Skin epidermis (tissue), 12 donors: ENCODE data around the gene CFAP100.

Experiments used
- H3K27ac ChIP-seq, 21 experiments: fragments of 200-600 bp; sonication (generic) in 11 of 21; one replicate each; pipeline ENCODE4 v1.5.0; 2020; ENCODE audit warnings: mild to moderate bottlenecking in 3 of 21, inconsistent platforms in 2 of 21, moderate library complexity in 2 of 21
- H3K4me3 ChIP-seq, 7 experiments: fragments of 200-600 bp; sonication (generic) in 2 of 7; one replicate each; pipeline ENCODE4 v1.5.0; 2020; ENCODE audit warnings: inconsistent platforms in 2 of 7, mild to moderate bottlenecking in 2 of 7, moderate library complexity in 1 of 7

CFAP100 gene

GRCh38 chr3:126397610-126398422 is 3.1 kb downstream of the CFAP100 start:
- H3K4me3 ChIP-seq = no peak overlapping the region
- no peak overlapping the region for H3K27ac ChIP-seq

GRCh38 chr3:126398423-126399350 is 4.0 kb downstream of the CFAP100 start:
- H3K27ac ChIP-seq = no peak overlapping the region
- H3K4me3 ChIP-seq = no peak overlapping the region

DNA sequence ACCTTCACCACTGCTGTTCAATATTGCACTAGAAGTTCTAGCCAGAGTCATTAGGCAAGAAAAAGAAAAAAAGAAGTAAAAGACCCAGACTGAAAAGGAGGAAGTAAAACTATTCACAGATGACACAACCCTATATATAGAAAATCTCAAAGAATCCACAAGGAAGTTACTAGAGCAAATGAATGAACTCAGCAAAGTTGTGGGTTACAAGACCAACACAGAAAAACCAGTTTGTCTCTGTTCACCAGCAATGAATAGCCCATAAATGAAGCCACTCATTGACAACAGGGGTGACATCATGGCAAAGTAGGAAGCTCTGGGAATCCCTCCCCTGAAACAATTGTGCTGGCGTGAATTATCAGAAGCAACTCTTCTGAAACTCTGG is 4.6 kb downstream of the CFAP100 start:
- Histone ChIP-seq H3K27ac (no peak overlapping the region), H3K4me3 (no peak overlapping the region)

DNA sequence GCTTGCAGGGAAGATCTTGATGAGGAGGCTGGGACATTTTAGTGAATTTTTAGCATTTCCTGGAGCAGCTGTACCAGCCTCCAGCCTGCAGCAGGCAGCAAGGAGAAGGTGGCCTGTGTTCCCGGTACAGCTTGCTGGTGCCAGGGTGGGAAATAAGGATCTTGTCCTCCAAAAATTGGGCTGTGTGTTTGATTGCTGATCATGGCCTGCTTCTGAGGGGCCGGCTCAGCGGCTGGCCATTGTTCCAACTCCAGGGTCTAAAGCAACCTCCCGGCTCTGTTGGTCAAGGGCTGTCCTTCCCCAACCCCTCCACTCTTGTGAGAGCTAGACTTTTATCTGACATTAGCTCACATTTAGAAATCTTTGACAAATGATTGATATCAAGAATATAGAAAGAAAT is 5.0 kb downstream of the CFAP100 start:
- no peak overlapping the region for H3K27ac ChIP-seq
- no peak overlapping the region for H3K4me3 ChIP-seq

DNA sequence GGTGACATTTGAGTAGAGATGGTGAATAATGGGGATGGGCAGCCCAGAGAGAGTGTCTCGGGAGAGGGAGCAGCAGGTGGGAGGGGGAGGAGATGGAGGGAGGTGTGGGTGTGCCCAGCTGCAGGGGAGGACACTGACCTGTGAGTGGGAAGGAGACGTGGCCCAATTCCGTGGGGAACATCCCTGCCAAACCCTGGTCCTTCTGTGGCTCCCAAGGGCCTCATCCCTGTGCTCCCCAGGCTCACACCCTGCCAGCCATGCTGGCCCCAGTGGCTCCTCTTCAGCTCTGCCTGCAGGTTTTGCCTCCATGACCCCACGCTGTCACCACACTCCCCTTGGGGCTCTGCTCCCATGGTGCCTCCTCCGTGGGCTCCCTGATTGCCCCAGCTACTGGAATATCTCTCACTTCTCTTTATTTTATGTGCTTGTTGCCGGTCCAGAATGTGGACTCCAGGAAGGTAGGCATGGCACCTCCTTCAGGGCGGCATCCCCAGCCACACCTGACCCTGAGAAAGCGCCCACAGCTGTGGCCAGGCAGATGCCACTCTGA is 7.0 kb downstream of the CFAP100 start:
- peak overlapping the region in 1 of 21 experiments; percentile 6 for H3K27ac ChIP-seq
- no peak overlapping the region for H3K4me3 ChIP-seq

DNA sequence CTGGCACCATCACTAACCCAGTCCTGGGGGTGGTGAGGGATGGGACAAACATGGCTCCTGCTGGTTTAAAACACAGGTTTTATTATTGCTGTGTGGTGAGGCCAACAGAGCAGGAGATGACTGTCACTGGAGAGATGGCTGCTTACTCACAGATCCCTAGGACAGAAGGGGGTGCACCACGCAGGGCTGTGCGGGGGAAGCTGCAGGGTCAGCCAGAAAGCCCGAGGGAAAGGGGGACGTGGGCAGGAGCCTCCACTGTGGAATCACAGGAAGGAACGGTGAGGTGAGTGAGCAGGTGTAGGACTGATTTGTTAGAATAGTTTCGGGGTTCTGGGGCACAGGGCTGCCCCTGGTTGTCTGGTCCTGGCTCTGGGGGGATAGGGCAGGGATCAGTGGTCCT is 7.5 kb downstream of the CFAP100 start:
- H3K4me3 ChIP-seq = no peak overlapping the region

GRCh38 chr3:126402666-126403302 is 8.1 kb downstream of the CFAP100 start:
- Histone ChIP-seq H3K4me3 (no peak overlapping the region), H3K27ac (no peak overlapping the region)

More for the DNA sequence above, 7.5 kb downstream of the CFAP100 start:
- peak overlapping the region in 1 of 21 experiments; percentile 6 for H3K27ac ChIP-seq

DNA sequence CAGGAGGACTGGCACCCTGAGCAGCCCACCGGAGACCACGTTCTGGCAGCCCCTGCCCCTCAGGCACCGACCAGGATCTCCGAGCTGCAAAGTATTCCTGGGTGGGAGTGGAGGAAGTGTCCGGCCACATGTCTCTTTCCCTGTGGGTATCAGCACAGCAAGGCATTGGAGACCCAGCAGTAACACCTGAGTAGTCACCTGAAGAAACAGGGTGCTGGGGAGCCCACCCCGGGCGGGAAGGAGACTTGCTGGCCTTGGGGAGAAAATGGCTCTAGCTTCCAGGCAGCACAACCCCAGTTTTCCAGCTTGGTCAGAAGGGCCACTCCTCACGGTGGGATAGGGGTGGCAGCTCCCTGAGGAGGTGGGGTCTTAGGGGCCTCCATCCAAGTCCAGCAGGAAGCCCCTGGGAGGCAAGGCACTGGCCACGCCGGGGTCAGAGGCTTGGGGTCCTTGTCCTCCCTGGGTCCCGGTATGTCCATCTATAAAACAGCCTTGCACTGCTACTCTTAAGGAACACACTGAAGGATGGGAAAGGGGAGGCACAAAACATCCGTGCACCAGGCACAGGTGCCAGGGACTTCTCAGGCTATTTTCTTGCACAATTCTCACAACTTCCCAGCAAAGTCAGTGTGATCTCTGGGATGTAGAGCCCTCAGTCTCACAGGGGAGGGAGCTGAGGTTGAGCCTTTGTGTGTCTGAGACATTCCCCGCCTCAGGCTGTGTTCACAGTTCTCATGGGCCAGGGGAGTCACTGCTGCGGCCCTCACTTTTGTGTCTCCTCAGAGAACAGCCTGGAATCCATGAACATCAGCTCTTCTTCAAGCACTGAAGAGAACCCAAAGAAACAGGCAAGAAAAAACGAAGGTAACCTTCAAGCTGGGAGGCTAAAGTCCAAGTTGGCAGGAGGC is 11.9 kb downstream of the CFAP100 start:
- no peak overlapping the region for H3K27ac ChIP-seq

GRCh38 chr3:126407412-126408044 is 12.8 kb downstream of the CFAP100 start:
- Histone ChIP-seq H3K4me3 (no peak overlapping the region), H3K27ac (no peak overlapping the region)

More for the DNA sequence above, 11.9 kb downstream of the CFAP100 start:
- H3K4me3 ChIP-seq = no peak overlapping the region

- Histone ChIP-seq H3K27ac (no peak overlapping the region), H3K4me3 (no peak overlapping the region)
Observed at GRCh38 chr3:126408099-126408498, 13.4 kb downstream of the CFAP100 start.

- no peak overlapping the region for H3K27ac ChIP-seq
- H3K4me3 ChIP-seq = no peak overlapping the region
Observed at GRCh38 chr3:126412841-126413692, 18.4 kb downstream of the CFAP100 start.

DNA sequence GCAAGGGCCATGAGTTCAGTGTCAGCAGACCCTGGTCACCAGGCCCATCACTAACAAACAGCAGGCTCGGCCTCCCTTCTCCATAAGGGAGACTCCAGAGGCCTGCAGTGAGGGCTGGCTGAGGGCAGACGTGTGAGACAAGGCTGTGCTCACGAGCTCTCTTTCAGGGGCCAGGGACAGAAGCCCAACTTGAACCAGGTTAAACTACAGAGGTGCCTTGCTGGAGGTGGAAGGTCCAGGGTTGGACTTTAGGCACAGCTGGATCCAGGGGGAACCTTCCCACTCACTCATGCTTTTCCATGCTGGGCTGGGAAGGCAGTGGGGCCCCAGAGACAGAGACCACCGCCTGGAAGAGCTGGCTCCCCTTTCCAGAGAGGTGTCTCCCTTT is 19.0 kb downstream of the CFAP100 start:
- H3K27ac ChIP-seq = no peak overlapping the region
- no peak overlapping the region for H3K4me3 ChIP-seq

DNA sequence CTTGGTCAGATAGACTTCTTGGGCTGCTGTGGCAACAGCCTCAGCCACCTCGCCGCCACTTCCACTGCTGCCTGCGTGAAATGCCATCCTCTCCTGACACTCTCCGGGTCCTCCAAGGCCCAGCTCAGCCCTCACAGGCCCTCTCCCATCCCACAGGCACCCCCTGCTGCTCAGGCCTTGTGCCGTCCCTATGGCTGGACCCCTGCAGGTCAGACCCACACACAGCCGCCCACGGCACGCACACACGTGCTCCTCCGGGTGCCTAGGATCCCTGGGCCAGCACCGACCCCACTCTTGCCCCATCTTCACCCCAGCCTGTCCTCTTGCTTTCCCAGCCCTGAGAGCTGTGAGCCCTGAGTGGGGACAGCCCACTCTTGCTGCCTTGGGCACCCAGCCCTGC is 19.7 kb downstream of the CFAP100 start:
- Histone ChIP-seq H3K27ac (no peak overlapping the region), H3K4me3 (no peak overlapping the region)

DNA sequence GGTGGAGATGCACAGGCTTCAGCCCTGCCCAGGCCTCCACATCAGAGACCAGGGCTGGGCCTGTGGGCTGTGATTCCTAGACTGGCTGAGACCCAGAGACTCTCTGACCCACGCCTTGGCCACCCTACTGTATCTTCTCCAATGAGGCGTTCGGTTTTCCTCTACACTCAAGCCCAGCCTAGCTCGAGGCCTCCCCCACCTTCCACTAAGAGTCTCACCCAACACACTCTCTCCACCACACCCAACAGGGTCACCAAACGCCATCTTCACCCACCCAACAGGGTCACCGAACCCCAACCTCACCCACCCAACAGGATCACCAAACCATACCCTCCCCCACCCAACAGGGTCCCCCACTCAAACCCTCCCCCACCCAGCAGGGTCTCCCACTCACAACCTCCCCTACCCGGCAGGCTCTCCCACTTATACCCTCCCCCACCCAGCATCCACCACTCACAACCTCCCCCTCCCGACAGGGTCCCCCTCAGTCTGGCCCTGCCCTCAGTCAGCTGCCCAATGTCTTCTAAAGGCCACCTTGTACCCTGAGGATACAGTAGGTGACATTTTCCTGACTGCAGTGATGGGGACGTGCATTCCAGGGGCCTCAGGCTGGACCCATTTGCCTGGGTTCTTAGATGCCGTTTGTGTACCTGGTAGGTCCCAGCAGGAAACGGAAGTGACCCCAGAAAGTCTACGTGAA is 20.4 kb downstream of the CFAP100 start:
- no peak overlapping the region for H3K4me3 ChIP-seq

DNA sequence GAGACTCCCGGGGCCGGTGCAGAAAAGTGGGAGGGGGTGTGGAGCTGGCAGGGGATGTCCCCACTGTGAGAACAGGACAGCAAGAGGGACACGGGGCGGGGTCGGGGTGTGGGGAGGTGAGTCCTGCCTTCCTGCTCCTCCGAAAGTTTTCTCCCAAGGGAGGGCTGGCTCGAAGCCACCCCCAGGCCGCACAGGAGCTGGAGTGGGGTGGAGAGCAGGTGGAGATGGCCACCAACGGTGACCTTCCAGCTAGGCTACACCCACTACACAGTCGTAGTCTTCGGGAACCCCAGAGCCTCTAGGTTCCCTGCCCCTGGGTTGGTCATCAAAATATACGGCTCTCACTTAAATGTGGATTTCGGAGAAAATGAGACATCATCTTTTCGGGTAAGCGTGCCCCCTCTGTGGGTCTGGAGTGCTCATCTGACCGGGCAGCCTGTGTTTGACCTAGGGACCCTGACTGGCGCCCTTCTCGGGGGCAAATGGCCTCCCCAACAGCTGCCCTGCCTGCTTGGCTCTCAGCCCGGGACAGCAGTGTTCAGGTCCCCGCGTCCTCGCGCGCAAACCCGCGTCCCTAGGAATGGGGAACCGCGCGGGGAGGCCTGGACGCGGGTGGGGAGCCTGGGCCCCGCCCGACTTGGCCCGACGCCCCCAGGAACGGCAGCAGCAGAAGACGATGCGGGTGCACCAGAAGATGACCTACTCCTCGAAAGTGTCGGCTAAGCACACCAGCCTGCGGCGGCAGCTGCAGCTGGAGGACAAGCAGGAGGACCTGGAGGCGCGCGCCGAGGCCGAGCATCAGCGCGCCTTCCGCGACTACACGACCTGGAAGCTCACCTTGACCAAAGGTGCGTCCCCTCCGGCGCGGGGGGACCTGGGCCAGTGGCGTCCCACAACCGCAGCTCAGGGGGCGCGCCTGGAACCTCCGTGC is 21.2 kb downstream of the CFAP100 start:
- H3K27ac ChIP-seq = no peak overlapping the region
- H3K4me3 ChIP-seq = no peak overlapping the region

More for the DNA sequence above, 20.4 kb downstream of the CFAP100 start:
- H3K27ac ChIP-seq = no peak overlapping the region

GRCh38 chr3:126416943-126417342 is 22.2 kb downstream of the CFAP100 start:
- Histone ChIP-seq H3K27ac (no peak overlapping the region), H3K4me3 (no peak overlapping the region)
